GM12892 (cell line): Measurements from ENCODE around the gene NFIX.

Source experiments
- POLR2A ChIP-seq: IDR thresholded peaks from 2 replicates; pipeline ENCODE4 v1.6.1; 2011; ENCODE audit warnings: low read depth, low read length, control low read depth
- POLR2AphosphoS5 ChIP-seq: IDR thresholded peaks from 2 replicates; pipeline ENCODE4 v1.6.1; 2011; ENCODE audit warnings: low read depth, low read length, control low read depth
- TAF1 ChIP-seq: IDR thresholded peaks from 2 replicates; pipeline ENCODE4 v1.6.1; 2011; ENCODE audit warnings: low read depth, mild to moderate bottlenecking, control low read depth, low read length, borderline replicate concordance

DNA sequence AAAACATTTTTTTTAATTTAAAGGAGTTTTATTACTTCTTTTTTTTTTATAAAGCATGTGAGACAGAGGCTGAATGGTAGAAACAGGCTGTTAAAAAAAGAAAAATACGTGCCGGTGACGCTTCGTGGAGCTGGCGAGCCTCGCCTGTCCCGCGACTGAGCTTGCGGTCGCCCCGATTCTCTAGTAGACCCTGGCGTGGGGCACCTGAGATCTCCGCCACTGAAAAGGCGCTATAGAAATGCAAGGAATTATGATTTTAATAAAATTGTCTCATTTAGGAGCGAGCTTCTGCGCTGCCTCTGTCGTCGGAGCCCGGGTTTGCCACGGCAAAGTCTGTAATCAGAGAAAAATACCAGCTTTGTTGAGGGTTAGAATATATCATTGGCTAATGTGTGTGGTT lies 18.4 kb downstream of the NFIX start:
- no peak for TF ChIP-seq POLR2A
- no peak for TF ChIP-seq POLR2AphosphoS5
- no peak for TF ChIP-seq TAF1
